H1 (cell line): ENCODE measurements around the gene CTNNA3. TPM values are rescaled to one million over a fixed set of nuclear protein-coding genes. Genes with fewer than 3 reads are reported as not detected.

Source experiments
- CTCF ChIA-PET: fragments of 300-600 bp; sonication (Branson Sonifier 250); formaldehyde crosslinking; loops from one replicate; lab custom pipeline; 2021; ENCODE audit not compliant: partially characterized antibody; lab: Charles Lee
- POLR2A ChIA-PET: fragments of 300-600 bp; sonication (Branson Sonifier 250); formaldehyde crosslinking; loops from one replicate; lab custom pipeline; 2021; ENCODE audit warnings: inconsistent platforms; ENCODE audit not compliant: partially characterized antibody; lab: Charles Lee
- DNase-seq, 2 experiments: peaks; one replicate each; pipeline versions ENCODE4 v3.0.0 to v3.0.0-alpha.2; 2010 to 2022; ENCODE audit warnings: low spot score in 2 of 2, low read depth in 1 of 2, mixed read lengths in 1 of 2
- FAIRE-seq: peaks from 2 replicates; lab custom pipeline; 2011; peaks lifted over from hg19 to GRCh38; lab: Jason Lieb, UNC
- H2AFZ ChIP-seq: 2 replicates; pipeline ENCODE4 v1.8.1; 2012; ENCODE audit warnings: low read length, inconsistent platforms
- H2AK5ac ChIP-seq: 2 replicates; pipeline ENCODE4 v1.6.1; 2013; ENCODE audit warnings: low read depth, low read length
- H2BK120ac ChIP-seq: replicated peaks from 2 replicates; pipeline ENCODE3; 2013; ENCODE audit warnings: low read depth, low read length, inconsistent platforms
- H2BK12ac ChIP-seq: 2 replicates; pipeline ENCODE4 v1.6.1; 2013; ENCODE audit warnings: low read depth, low read length
- H2BK15ac ChIP-seq: 2 replicates; pipeline ENCODE4 v1.6.1; 2013; ENCODE audit warnings: low read length
- H2BK20ac ChIP-seq: 2 replicates; pipeline ENCODE4 v1.6.1; 2013; ENCODE audit warnings: low read length
- H2BK5ac ChIP-seq: 2 replicates; pipeline ENCODE4 v1.6.1; 2013; ENCODE audit warnings: low read depth, low read length
- H3K14ac ChIP-seq: 2 replicates; pipeline ENCODE4 v1.6.1; 2013; ENCODE audit warnings: inconsistent platforms; ENCODE audit not compliant: insufficient read length
- H3K18ac ChIP-seq: 2 replicates; pipeline ENCODE4 v1.6.1; 2013; ENCODE audit warnings: low read length; ENCODE audit errors: extremely low read depth
- H3K23ac ChIP-seq: 2 replicates; pipeline ENCODE4 v1.6.1; 2013; ENCODE audit warnings: inconsistent platforms; ENCODE audit not compliant: insufficient read length
- H3K23me2 ChIP-seq: 2 replicates; pipeline ENCODE4 v1.6.1; 2013; ENCODE audit warnings: low read depth, low read length
- H3K27ac ChIP-seq: 2 replicates; pipeline ENCODE4 v1.6.1; 2011; ENCODE audit warnings: low read depth, low read length, inconsistent platforms
- H3K27me3 ChIP-seq, 4 experiments: replicated peaks in 1 of 4; 1 replicate in 1 of 4; 2 replicates in 3 of 4; pipeline versions ENCODE4 v1.6.1 to v1.8.1; 2011 to 2013; ENCODE audit warnings: low read length in 3 of 4, mild to moderate bottlenecking in 3 of 4, inconsistent platforms in 2 of 4, mixed read lengths in 2 of 4, moderate library complexity in 1 of 4; ENCODE audit not compliant: control insufficient read depth in 3 of 4, insufficient read depth in 3 of 4; ENCODE audit errors: extremely low read depth in 1 of 4
- H3K36me3 ChIP-seq, 4 experiments: 2 replicates each; pipeline versions ENCODE4 v1.6.1 to v1.8.1; 2011 to 2013; ENCODE audit warnings: mild to moderate bottlenecking in 4 of 4, low read length in 3 of 4, moderate library complexity in 2 of 4, control low read depth in 1 of 4, inconsistent platforms in 1 of 4; ENCODE audit not compliant: insufficient read depth in 4 of 4, control insufficient read depth in 2 of 4
- H3K4ac ChIP-seq: replicated peaks from 2 replicates; pipeline ENCODE3; 2013; ENCODE audit warnings: low read length, low read depth, mixed read lengths, inconsistent platforms; ENCODE audit not compliant: insufficient read length
- H3K4me1 ChIP-seq, 4 experiments: replicated peaks in 1 of 4; 1 replicate in 1 of 4; 2 replicates in 3 of 4; pipeline versions ENCODE4 v1.6.1 to v1.8.1; 2011 to 2013; ENCODE audit warnings: low read length in 3 of 4, inconsistent platforms in 2 of 4, mixed read lengths in 1 of 4; ENCODE audit not compliant: insufficient read depth in 4 of 4, control insufficient read depth in 3 of 4
- H3K4me2 ChIP-seq, 2 experiments: 2 replicates each; pipeline versions ENCODE4 v1.6.1 to v1.8.1; 2011 to 2013; ENCODE audit warnings: low read depth in 2 of 2, low read length in 2 of 2, control low read depth in 1 of 2, inconsistent platforms in 1 of 2, mild to moderate bottlenecking in 1 of 2; ENCODE audit not compliant: insufficient read depth in 1 of 2
- H3K4me3 ChIP-seq, 4 experiments: fragments of 200-600, 300-600 bp in 1 of 4; sonication (generic), shearing (Covaris generic), sonication (Bioruptor Twin) in 1 of 4; 2 replicates each; pipeline versions ENCODE4 v1.5.1 to v1.8.1; 2011 to 2016; ENCODE audit warnings: low read length in 4 of 4, low read depth in 3 of 4, control low read depth in 2 of 4, inconsistent platforms in 2 of 4, mild to moderate bottlenecking in 2 of 4, mixed read lengths in 1 of 4, moderate library complexity in 1 of 4; ENCODE audit not compliant: insufficient read depth in 2 of 4; ENCODE audit errors: extremely low read depth in 1 of 4
- H3K56ac ChIP-seq: replicated peaks from 2 replicates; pipeline ENCODE3; 2013; ENCODE audit warnings: low read depth, mild to moderate bottlenecking, mixed read lengths, low read length, inconsistent platforms; ENCODE audit not compliant: insufficient read length
- H3K79me1 ChIP-seq: 2 replicates; pipeline ENCODE4 v1.6.1; 2013; ENCODE audit warnings: low read depth, low read length, control low read depth
- H3K79me2 ChIP-seq, 2 experiments: 2 replicates each; pipeline versions ENCODE4 v1.6.1 to v1.8.1; 2012 to 2013; ENCODE audit warnings: low read length in 2 of 2, mild to moderate bottlenecking in 2 of 2, inconsistent platforms in 1 of 2; ENCODE audit not compliant: insufficient read depth in 2 of 2, control insufficient read depth in 1 of 2
- H3K9ac ChIP-seq, 4 experiments: replicated peaks in 1 of 4; 1 replicate in 1 of 4; 2 replicates in 3 of 4; pipeline versions ENCODE4 v1.6.1 to v1.8.1; 2011 to 2013; ENCODE audit warnings: low read depth in 3 of 4, low read length in 3 of 4, control low read depth in 2 of 4, mild to moderate bottlenecking in 2 of 4, moderate library complexity in 2 of 4, inconsistent platforms in 1 of 4; ENCODE audit errors: extremely low read depth in 1 of 4
- H3K9me3 ChIP-seq, 2 experiments: 2 replicates each; pipeline versions ENCODE4 v1.6.1 to v1.8.1; 2012 to 2013; ENCODE audit warnings: mild to moderate bottlenecking in 2 of 2, moderate library complexity in 2 of 2, control low read depth in 1 of 2, inconsistent platforms in 1 of 2, low read depth in 1 of 2, low read length in 1 of 2, mixed read lengths in 1 of 2; ENCODE audit not compliant: insufficient read depth in 2 of 2
- H4K20me1 ChIP-seq, 2 experiments: replicated peaks in 1 of 2; 2 replicates each; pipeline versions ENCODE3 to v1.8.1; 2011 to 2013; ENCODE audit warnings: inconsistent platforms in 2 of 2, low read length in 2 of 2, mild to moderate bottlenecking in 1 of 2; ENCODE audit not compliant: insufficient read depth in 2 of 2, control insufficient read depth in 1 of 2
- H4K5ac ChIP-seq: 2 replicates; pipeline ENCODE4 v1.6.1; 2013; ENCODE audit warnings: low read length, low read depth, mixed read lengths, inconsistent platforms; ENCODE audit not compliant: insufficient read length
- H4K8ac ChIP-seq: 2 replicates; pipeline ENCODE4 v1.8.0; 2013; ENCODE audit warnings: mild to moderate bottlenecking, moderate library complexity, low read length, inconsistent platforms; ENCODE audit not compliant: insufficient read depth; ENCODE audit errors: extremely low read depth
- H4K91ac ChIP-seq: replicated peaks from 2 replicates; pipeline ENCODE3; 2013; ENCODE audit warnings: low read length, mixed read lengths, inconsistent platforms; ENCODE audit not compliant: insufficient read length
- CHD2 ChIP-seq: IDR thresholded peaks from 2 replicates; pipeline ENCODE4 v1.6.1; 2012; ENCODE audit warnings: low read length, improper control_type of control experiment
- WGBS, 2 experiments: shearing (Covaris generic) in 1 of 2; methylation state at CpG; one replicate each; pipeline versions ENCODE4 v1.1.6 to v1.1.7; 2013 to 2015; ENCODE audit warnings: low lambda C conversion rate in 2 of 2, mixed read lengths in 2 of 2, inconsistent platforms in 1 of 2, low coverage in 1 of 2, missing lambda C conversion rate in 1 of 2; ENCODE audit not compliant: insufficient replicate concordance in 2 of 2, insufficient coverage in 1 of 2, insufficient read length in 1 of 2; ENCODE audit errors: extremely low coverage in 1 of 2, missing lambda C conversion rate in 1 of 2; 5-methylcytosine and 5-hydroxymethylcytosine counted together
- polyA plus RNA-seq, 7 experiments: library from polyadenylated mRNA; depleted of rRNA in 3 of 7; stranded (reverse) in 5 of 7; unstranded in 2 of 7; fragments of >200 nt in 5 of 7; fragments of 200-250 nt in 2 of 7; gene quantifications; 1 replicate in 5 of 7; 2 replicates in 1 of 7; 4 replicates in 1 of 7; pipeline versions ENCODE4 v1.2.1 to v1.2.3, GENCODE V29; 2011 to 2013; ENCODE audit warnings: missing spikeins in 2 of 7, mixed read lengths in 2 of 7
- total RNA-seq: library from RNA; stranded (reverse); fragmentation: NEBNext Ultra II Directional; extraction: Animal tissue kit (Norgen Biotek cat#: 25700); gene quantifications from 2 replicates; pipeline ENCODE4 v1.2.1, GENCODE V29; 2021

The CTNNA3 gene
- total and polyA plus RNA-seq, 2 of the 8 experiments (the other 6 are each of a cell fraction or from before 2014, with no cell fraction given): 1.3 to 1.5 TPM

DNA sequence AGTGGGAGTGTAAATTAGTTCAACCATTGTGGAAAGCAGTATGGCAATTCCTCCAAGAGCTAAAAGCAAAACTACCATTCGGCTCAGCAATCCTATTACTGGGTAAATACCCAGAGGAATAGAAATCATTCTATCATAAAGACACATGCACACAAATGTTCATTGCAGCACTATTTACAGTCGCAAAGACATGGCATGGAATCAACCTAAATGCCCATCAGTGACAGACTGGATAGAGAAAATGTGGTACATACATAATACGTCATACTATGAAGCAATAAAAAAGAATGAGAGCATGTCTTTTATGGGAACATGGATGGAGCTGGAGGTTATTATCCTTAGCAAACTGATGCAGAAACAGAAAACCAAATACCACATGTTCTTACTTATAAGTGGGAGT is 1646.7 kb downstream of the CTNNA3 start:
- no peaks in the 10 kb centered on the region for H3K27me3 ChIP-seq
- H3K18ac ChIP-seq: no peak overlapping the region
- H3K9ac ChIP-seq: no peak overlapping the region
- no peak overlapping the region for H2AK5ac ChIP-seq
- no peaks in the 10 kb centered on the region for H3K4me1 ChIP-seq
- no peak overlapping the region for H2BK120ac ChIP-seq
- no peak for DNase-seq
- H4K20me1 ChIP-seq: no peaks in the 10 kb centered on the region
- no peak overlapping the region for H4K91ac ChIP-seq
- H4K5ac ChIP-seq: no peak overlapping the region
- no peak overlapping the region for H3K4me3 ChIP-seq
- TF ChIP-seq CHD2: no peak
- ChIA-PET POLR2A (no interaction called here), CTCF (interaction anchor here (0.6 kb wide), 1 partner anchor 928 kb away, joined by 4 read pairs; no protein-coding TSS in a partner anchor)
- H3K23ac ChIP-seq: no peak overlapping the region
- H2BK15ac ChIP-seq: no peak overlapping the region
- H2BK5ac ChIP-seq: no peak overlapping the region
- no peaks in the 10 kb centered on the region for H3K36me3 ChIP-seq
- H3K4ac ChIP-seq: no peak overlapping the region
- no peak for FAIRE-seq
- no peak overlapping the region for H2BK12ac ChIP-seq
- no peak overlapping the region for H3K14ac ChIP-seq
- H3K79me1 ChIP-seq: no peaks in the 10 kb centered on the region
- H3K56ac ChIP-seq: no peak overlapping the region
- no peak overlapping the region for H2AFZ ChIP-seq
- 95% methylated on average over 3 of the region's 3 CpGs; no CpG with 5 or more reads in 1 of the 2 experiments for WGBS, 2 experiments
- H2BK20ac ChIP-seq: no peak overlapping the region
- H3K9me3 ChIP-seq: 0 out of 4 replicates have a peak, but pooled peaks cover 0 to 3% of the 10 kb centered on the region in 2 experiments
- no peak overlapping the region for H4K8ac ChIP-seq
- H3K27ac ChIP-seq: no peak overlapping the region
- no peaks in the 10 kb centered on the region for H3K79me2 ChIP-seq
- no peaks in the 10 kb centered on the region for H3K23me2 ChIP-seq
- no peak overlapping the region for H3K4me2 ChIP-seq
